Trophoblast cell (in vitro differentiated cells and primary cell): ENCODE results near the gene OSCP1.

ENCODE experiments used
- DNase-seq, 2 donors: peaks; one replicate each; pipeline ENCODE4 v3.0.0-alpha.2; 2016
- H2AFZ ChIP-seq: 2 replicates; pipeline ENCODE4 v1.6.1; 2013; ENCODE audit warnings: low read length, moderate library complexity, mild to moderate bottlenecking; ENCODE audit not compliant: insufficient read depth, poor library complexity
- H2AK5ac ChIP-seq: 2 replicates; pipeline ENCODE4 v1.6.1; 2013; ENCODE audit warnings: mild to moderate bottlenecking, low read length
- H2BK120ac ChIP-seq: 2 replicates; pipeline ENCODE4 v1.6.1; 2013; ENCODE audit warnings: low read length, mild to moderate bottlenecking, moderate library complexity; ENCODE audit not compliant: insufficient read depth, poor library complexity
- H2BK12ac ChIP-seq: 2 replicates; pipeline ENCODE4 v1.6.1; 2013; ENCODE audit warnings: mild to moderate bottlenecking, low read length, moderate library complexity
- H2BK5ac ChIP-seq: 2 replicates; pipeline ENCODE4 v1.6.1; 2013; ENCODE audit warnings: low read length, low read depth, moderate library complexity, mild to moderate bottlenecking; ENCODE audit not compliant: poor library complexity
- H3K14ac ChIP-seq: 2 replicates; pipeline ENCODE4 v1.6.1; 2013; ENCODE audit warnings: mild to moderate bottlenecking, low read length
- H3K18ac ChIP-seq: 2 replicates; pipeline ENCODE4 v1.6.1; 2013; ENCODE audit warnings: mild to moderate bottlenecking, low read length
- H3K23ac ChIP-seq: 2 replicates; pipeline ENCODE4 v1.6.1; 2013; ENCODE audit warnings: low read length
- H3K27ac ChIP-seq: 2 replicates; pipeline ENCODE4 v1.5.1; 2013; ENCODE audit warnings: low read depth, mild to moderate bottlenecking, inconsistent platforms, low read length, moderate library complexity
- H3K27me3 ChIP-seq: 2 replicates; pipeline ENCODE4 v1.6.1; 2013; ENCODE audit warnings: inconsistent platforms, mild to moderate bottlenecking, low read length, moderate library complexity; ENCODE audit not compliant: insufficient read depth
- H3K36me3 ChIP-seq, 2 experiments: 1 replicate in 1 of 2; 2 replicates in 1 of 2; pipeline ENCODE4 v1.6.1; 2013; ENCODE audit warnings: low read length in 2 of 2, mild to moderate bottlenecking in 2 of 2, moderate library complexity in 1 of 2; ENCODE audit not compliant: insufficient read depth in 2 of 2, control insufficient read depth in 1 of 2
- H3K4ac ChIP-seq: 2 replicates; pipeline ENCODE4 v1.6.1; 2013; ENCODE audit warnings: low read depth, mild to moderate bottlenecking, low read length, moderate library complexity
- H3K4me1 ChIP-seq, 2 experiments: 1 replicate in 1 of 2; 2 replicates in 1 of 2; pipeline ENCODE4 v1.6.1; 2013; ENCODE audit warnings: low read length in 2 of 2, mild to moderate bottlenecking in 2 of 2, moderate library complexity in 1 of 2; ENCODE audit not compliant: insufficient read depth in 2 of 2, control insufficient read depth in 1 of 2
- H3K4me2 ChIP-seq: 2 replicates; pipeline ENCODE4 v1.6.1; 2013; ENCODE audit warnings: inconsistent platforms, mild to moderate bottlenecking, low read length, moderate library complexity
- H3K4me3 ChIP-seq: 2 replicates; pipeline ENCODE4 v1.5.1; 2013; ENCODE audit warnings: mild to moderate bottlenecking, low read depth, low read length, inconsistent platforms
- H3K79me1 ChIP-seq: one replicate; pipeline ENCODE4 v1.6.1; 2013; ENCODE audit warnings: low read length
- H3K79me2 ChIP-seq: 2 replicates; pipeline ENCODE4 v1.6.1; 2013; ENCODE audit warnings: low read length, mild to moderate bottlenecking; ENCODE audit not compliant: control insufficient read depth, insufficient read depth, poor library complexity
- H3K9ac ChIP-seq: 2 replicates; pipeline ENCODE4 v1.6.1; 2013; ENCODE audit warnings: mild to moderate bottlenecking, low read length
- H3K9me3 ChIP-seq: 2 replicates; pipeline ENCODE4 v1.6.1; 2013; ENCODE audit warnings: low read depth, mild to moderate bottlenecking, control low read depth, inconsistent platforms, low read length; ENCODE audit not compliant: insufficient read depth
- H4K12ac ChIP-seq: 2 replicates; pipeline ENCODE4 v1.6.1; 2013; ENCODE audit warnings: low read depth, mild to moderate bottlenecking, low read length, moderate library complexity
- H4K8ac ChIP-seq: 2 replicates; pipeline ENCODE4 v1.6.1; 2013; ENCODE audit warnings: low read depth, mild to moderate bottlenecking, low read length, moderate library complexity
- H4K91ac ChIP-seq: one replicate; pipeline ENCODE4 v1.6.1; 2013; ENCODE audit warnings: low read depth, mild to moderate bottlenecking, low read length, moderate library complexity
- WGBS: extraction: QIAGEN DNeasy Blood & Tissue Kit; methylation state at CpG from one replicate; pipeline ENCODE4 v1.1.7; 2013; ENCODE audit warnings: missing lambda C conversion rate; ENCODE audit not compliant: insufficient read length, insufficient coverage; ENCODE audit errors: extremely low coverage; 5-methylcytosine and 5-hydroxymethylcytosine counted together

Gene OSCP1

GRCh38 chr1:36386265-36387140, 63.7 kb downstream of the OSCP1 start:
- Histone ChIP-seq H2AK5ac (peak overlapping the region; percentile 28), H3K14ac (peak overlapping the region; percentile 68), H3K79me1 (peaks cover 20% of the 10 kb centered on the region), H4K8ac (peak overlapping the region; percentile 81), H3K4me3 (no peak overlapping the region), H3K4me1 (peaks cover 14 to 17% of the 10 kb centered on the region in 2 experiments), H3K79me2 (peaks cover 14% of the 10 kb centered on the region), H3K27me3 (no peaks in the 10 kb centered on the region), H2BK120ac (peak overlapping the region; percentile 72), H3K23ac (no peak overlapping the region), H3K9ac (peak overlapping the region; percentile 29), H3K4ac (peak overlapping the region; percentile 62), H4K12ac (peak overlapping the region; percentile 76), H2BK5ac (peak overlapping the region; percentile 86), H3K4me2 (peak overlapping the region; percentile 80), H3K18ac (peak overlapping the region; percentile 84), H3K36me3 (peaks cover 7 to 11% of the 10 kb centered on the region in 2 experiments), H2BK12ac (peak overlapping the region; percentile 63), H3K27ac (peak overlapping the region; percentile 95), H3K9me3 (no peaks in the 10 kb centered on the region), H4K91ac (peak overlapping the region; percentile 91), H2AFZ (peak overlapping the region; percentile 24)
- no CpG with 5 or more reads among the region's 14 CpGs for WGBS
- DNase-seq = peak; percentile 99

- Histone ChIP-seq H2AK5ac (peak within 1 kb of the TSS; percentile 28), H3K79me1 (peaks cover 20% of the 10 kb centered on the region), H3K27me3 (no peaks in the 10 kb centered on the region), H3K27ac (peak within 1 kb of the TSS; percentile 95), H4K8ac (peak within 1 kb of the TSS; percentile 81), H2BK5ac (peak within 1 kb of the TSS; percentile 86), H3K9me3 (no peaks in the 10 kb centered on the region), H3K4me3 (peak within 1 kb of the TSS; percentile 93), H3K23ac (no peak within 1 kb of the TSS), H4K12ac (peak within 1 kb of the TSS; percentile 76), H3K4me2 (peak within 1 kb of the TSS; percentile 81), H3K14ac (peak within 1 kb of the TSS; percentile 68), H2BK120ac (peak within 1 kb of the TSS; percentile 72), H2AFZ (peak within 1 kb of the TSS; percentile 62), H4K91ac (peak within 1 kb of the TSS; percentile 91), H3K18ac (peak within 1 kb of the TSS; percentile 84), H3K36me3 (peaks cover 0 to 8% of the 10 kb centered on the region in 2 experiments), H3K4ac (peak within 1 kb of the TSS; percentile 80), H2BK12ac (peak within 1 kb of the TSS; percentile 63), H3K4me1 (peaks cover 18 to 20% of the 10 kb centered on the region in 2 experiments), H3K9ac (peak within 1 kb of the TSS; percentile 84), H3K79me2 (peaks cover 14% of the 10 kb centered on the region)
- no CpG with 5 or more reads among the region's 82 CpGs for WGBS
- peak; percentile 97 to 99 for DNase-seq
Measured at GRCh38 chr1:36385410-36386264, 64.6 kb downstream of the OSCP1 start, which contains the start of gene STK40. TSS of gene STK40 (minus strand) at chr1:36385924. CDS start at chr1:36361332, 24,592 bp downstream.

- H3K79me2 ChIP-seq = peaks cover 14% of the 10 kb centered on the region
- H3K36me3 ChIP-seq = peaks cover 0 to 8% of the 10 kb centered on the region in 2 experiments
- peak overlapping the region; percentile 81 for H3K4me2 ChIP-seq
- no peak overlapping the region for H4K12ac ChIP-seq
- H3K9me3 ChIP-seq = no peaks in the 10 kb centered on the region
- H4K91ac ChIP-seq = peak overlapping the region; percentile 81
- H3K23ac ChIP-seq = no peak overlapping the region
- H3K4me1 ChIP-seq = peaks cover 23 to 25% of the 10 kb centered on the region in 2 experiments
- peak overlapping the region; percentile 62 for H3K27ac ChIP-seq
- WGBS = no CpG with 5 or more reads among the region's 25 CpGs
- peak overlapping the region; percentile 67 for H3K9ac ChIP-seq
- no peaks in the 10 kb centered on the region for H3K27me3 ChIP-seq
- peak overlapping the region; percentile 3 for H2AK5ac ChIP-seq
- peak overlapping the region; percentile 62 for H3K14ac ChIP-seq
- H2BK120ac ChIP-seq = peak overlapping the region; percentile 34
- peak overlapping the region; percentile 23 for H2AFZ ChIP-seq
- peak overlapping the region; percentile 2 for H3K18ac ChIP-seq
- H4K8ac ChIP-seq = peak overlapping the region; percentile 33
- H2BK5ac ChIP-seq = peak overlapping the region; percentile 85
- H3K4me3 ChIP-seq = peak overlapping the region; percentile 93
- peak overlapping the region; percentile 50 for H3K4ac ChIP-seq
- H2BK12ac ChIP-seq = no peak overlapping the region
- H3K79me1 ChIP-seq = peaks cover 20% of the 10 kb centered on the region
- peak; percentile 81 to 86 for DNase-seq
Measured at GRCh38 chr1:36384542-36385409, 65.5 kb downstream of the OSCP1 start.
